ENCODE measurements around the gene RUNX2. TPM values are rescaled to one million over a fixed set of nuclear protein-coding genes. Genes with fewer than 3 reads are reported as not detected.
A peak's percentile ranks its signal among the peaks of the same experiment; 100 is the strongest.

Gene RUNX2
- total and polyA plus RNA-seq, 2 experiments from 2014 or later = 4.4 to 5.2 TPM

DNA sequence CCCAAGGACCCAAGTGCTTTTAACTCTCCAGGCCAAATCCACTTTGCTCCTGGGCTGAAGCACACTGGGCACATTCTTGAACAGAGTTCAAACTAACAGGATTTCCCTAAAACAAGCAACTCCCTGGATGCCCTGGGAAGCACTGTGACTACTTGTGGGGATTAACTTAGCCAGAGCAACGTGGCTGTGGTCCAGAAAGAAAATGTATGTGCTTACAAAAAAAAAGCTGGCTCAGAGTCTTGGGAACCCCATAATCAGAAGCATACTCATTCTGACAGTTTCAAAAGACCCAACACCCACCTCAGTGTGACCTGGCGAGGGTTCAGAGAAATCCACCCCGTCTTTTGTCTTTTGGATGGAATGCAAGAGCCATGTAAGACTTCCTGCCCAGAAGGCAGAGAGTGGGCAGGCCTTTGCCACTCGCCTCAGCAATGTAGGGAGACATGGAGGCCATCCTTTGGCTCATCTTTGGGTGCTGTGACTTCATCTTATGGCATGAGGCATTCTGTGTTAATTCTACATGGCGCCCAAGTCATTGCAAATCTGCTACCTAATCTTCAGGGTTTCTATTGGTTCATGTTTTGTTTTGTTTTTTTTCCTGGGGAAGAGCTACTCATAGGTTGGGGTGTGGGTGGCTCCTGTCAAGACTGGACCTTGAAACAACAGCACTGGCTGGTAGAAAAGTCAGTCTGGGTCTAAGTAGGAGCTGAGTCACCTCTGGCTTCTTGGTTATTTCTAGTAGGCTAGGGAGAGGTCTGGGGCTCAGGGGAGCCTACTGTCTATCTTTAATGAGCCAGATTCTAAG is 298.2 kb downstream of the RUNX2 start:
- peak; percentile 94 for DNase-seq
- Histone ChIP-seq H4K20me1 (ENCODE audit: insufficient read depth) (no peaks in the 10 kb centered on the region), H3K4me3 (no peak overlapping the region), H3K9ac (peak overlapping the region; percentile 65), H3K9me3 (ENCODE audit: low read depth) (no peaks in the 10 kb centered on the region), H3K4me1 (ENCODE audit: insufficient read depth) (peaks cover 45% of the 10 kb centered on the region), H3K27ac (peak overlapping the region; percentile 91), H3K36me3 (ENCODE audit: low read depth) (no peaks in the 10 kb centered on the region), H3K27me3 (replicated peaks; ENCODE audit: insufficient read depth) (no peaks in the 10 kb centered on the region), H3K9me2 (ENCODE audit: insufficient read depth) (no peaks in the 10 kb centered on the region), H2AFZ (peak overlapping the region; percentile 46), H3K79me2 (ENCODE audit: insufficient read depth) (no peaks in the 10 kb centered on the region), H3F3A (ENCODE audit: insufficient read depth) (peaks cover 45% of the 10 kb centered on the region), H3K4me2 (ENCODE audit: unreplicated experiment) (peak overlapping the region; percentile 56)
- in situ Hi-C loops (cut with MboI) = no loop called here
- WGBS, 2 experiments (ENCODE audit: low coverage in 1 of 2, low lambda C conversion rate in 2 of 2, missing lambda C conversion rate in 2 of 2) = 0 to 1% methylated on average over 5 of the region's 5 CpGs
- no peak for TF ChIP-seq EZH2 (IDR thresholded peaks at IDR 0.05; ENCODE audit: insufficient read depth, poor library complexity, severe bottlenecking)
- no peak for TF ChIP-seq EZH2phosphoT487 (IDR thresholded peaks at IDR 0.05; ENCODE audit: insufficient read depth, low read depth)

DNA sequence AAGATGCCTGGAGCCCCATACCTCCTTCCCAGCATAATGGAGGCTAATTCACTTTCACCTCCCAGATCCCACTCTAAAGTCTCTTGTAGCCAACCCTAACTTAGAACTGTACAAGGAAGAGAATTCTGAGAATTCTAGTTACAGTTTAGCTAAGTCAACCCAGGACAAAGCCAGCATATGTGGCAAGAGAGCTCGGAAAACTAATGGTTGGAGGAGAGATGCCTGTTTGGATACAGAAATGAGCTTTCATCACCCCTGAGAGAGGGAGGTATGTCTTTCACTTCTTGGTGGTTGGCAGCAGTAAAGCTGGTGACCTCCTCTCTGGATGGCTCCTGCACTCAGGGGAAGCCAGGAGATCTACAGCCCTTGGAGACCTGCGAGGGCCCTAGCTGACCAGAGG is 302.2 kb downstream of the RUNX2 start:
- Histone ChIP-seq H4K20me1 (ENCODE audit: insufficient read depth) (no peaks in the 10 kb centered on the region), H3F3A (ENCODE audit: insufficient read depth) (peaks cover 36% of the 10 kb centered on the region), H3K9me2 (ENCODE audit: insufficient read depth) (no peaks in the 10 kb centered on the region), H2AFZ (peak overlapping the region; percentile 64), H3K27me3 (replicated peaks; ENCODE audit: insufficient read depth) (no peaks in the 10 kb centered on the region), H3K36me3 (ENCODE audit: low read depth) (no peaks in the 10 kb centered on the region), H3K9ac (peak overlapping the region; percentile 17; the same call in 1 of the 2 replicates), H3K4me3 (no peak overlapping the region), H3K9me3 (ENCODE audit: low read depth) (no peaks in the 10 kb centered on the region), H3K4me2 (ENCODE audit: unreplicated experiment) (peak overlapping the region; percentile 32), H3K27ac (peak overlapping the region; percentile 72), H3K4me1 (ENCODE audit: insufficient read depth) (peaks cover 40% of the 10 kb centered on the region), H3K79me2 (ENCODE audit: insufficient read depth) (no peaks in the 10 kb centered on the region)
- in situ Hi-C loops (cut with MboI) = no loop called here
- TF ChIP-seq EZH2phosphoT487 (IDR thresholded peaks at IDR 0.05; ENCODE audit: insufficient read depth, low read depth) (no peak), EZH2 (IDR thresholded peaks at IDR 0.05; ENCODE audit: insufficient read depth, poor library complexity, severe bottlenecking) (no peak)
- DNase-seq = peak; percentile 39
- 31 to 67% methylated on average over 1 to 2 of the region's 2 CpGs for WGBS, 2 experiments (ENCODE audit: low coverage in 1 of 2, low lambda C conversion rate in 2 of 2, missing lambda C conversion rate in 2 of 2)

DNA sequence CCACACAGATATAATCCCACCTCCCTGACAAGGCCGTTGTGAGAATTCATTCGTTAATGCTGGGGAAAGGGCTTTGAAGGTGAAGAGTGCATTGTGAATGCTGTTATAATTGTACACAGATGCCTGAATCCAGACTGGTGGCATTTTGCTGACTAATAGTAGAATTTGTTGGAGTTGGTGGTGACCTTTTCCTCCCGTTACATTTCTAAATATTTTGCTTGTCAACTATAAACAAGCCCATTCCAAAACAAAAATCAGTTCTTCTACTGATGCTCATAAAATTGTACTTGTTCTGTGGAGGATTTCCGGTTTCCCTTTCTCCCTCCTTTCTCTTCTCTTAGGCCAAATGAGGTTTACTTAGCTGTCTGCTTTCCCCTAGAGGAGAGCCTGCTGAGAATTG is 302.7 kb downstream of the RUNX2 start:
- Histone ChIP-seq H3K27ac (peak overlapping the region; percentile 72), H3K4me2 (ENCODE audit: unreplicated experiment) (peak overlapping the region; percentile 32)

DNA sequence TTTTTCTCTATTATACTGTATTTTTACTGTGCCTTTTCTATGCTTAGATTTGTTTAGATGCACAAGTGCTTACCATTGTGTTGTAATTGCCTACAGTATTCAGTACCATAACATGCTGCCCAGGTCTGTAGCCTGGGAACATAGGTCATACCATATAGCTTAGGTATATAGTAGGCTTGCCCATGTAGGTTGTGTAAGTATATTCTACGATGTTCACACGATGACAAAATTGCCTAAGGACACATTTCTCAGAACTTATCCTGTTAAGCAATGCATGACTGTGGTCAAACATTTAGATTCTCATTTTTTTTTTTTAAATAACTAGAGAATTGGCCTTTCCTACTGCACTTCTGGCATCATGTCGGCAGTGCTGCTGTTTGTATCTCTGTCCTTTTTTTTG is 303.3 kb downstream of the RUNX2 start:
- Histone ChIP-seq H3K9me3 (ENCODE audit: low read depth) (no peaks in the 10 kb centered on the region), H2AFZ (no peak overlapping the region), H3K4me1 (ENCODE audit: insufficient read depth) (peaks cover 29% of the 10 kb centered on the region), H3K79me2 (ENCODE audit: insufficient read depth) (no peaks in the 10 kb centered on the region), H3F3A (ENCODE audit: insufficient read depth) (peaks cover 25% of the 10 kb centered on the region), H3K4me2 (ENCODE audit: unreplicated experiment) (peak overlapping the region; percentile 32), H4K20me1 (ENCODE audit: insufficient read depth) (no peaks in the 10 kb centered on the region), H3K9ac (peak overlapping the region; percentile 17; the same call in 1 of the 2 replicates), H3K36me3 (ENCODE audit: low read depth) (no peaks in the 10 kb centered on the region), H3K4me3 (no peak overlapping the region), H3K9me2 (ENCODE audit: insufficient read depth) (no peaks in the 10 kb centered on the region), H3K27ac (peak overlapping the region; percentile 72), H3K27me3 (replicated peaks; ENCODE audit: insufficient read depth) (no peaks in the 10 kb centered on the region)
- peak; percentile 67 for DNase-seq
- in situ Hi-C loops (cut with MboI) = no loop called here
- TF ChIP-seq EZH2phosphoT487 (IDR thresholded peaks at IDR 0.05; ENCODE audit: insufficient read depth, low read depth) = no peak
- TF ChIP-seq EZH2 (IDR thresholded peaks at IDR 0.05; ENCODE audit: insufficient read depth, poor library complexity, severe bottlenecking) = no peak
- WGBS, 2 experiments (ENCODE audit: low coverage in 1 of 2, low lambda C conversion rate in 2 of 2, missing lambda C conversion rate in 2 of 2) = 65 to 74% methylated on average over 3 of the region's 3 CpGs

More for the DNA sequence above, 302.7 kb downstream of the RUNX2 start:
- no peaks in the 10 kb centered on the region for H3K27me3 ChIP-seq (replicated peaks; ENCODE audit: insufficient read depth)
- no peak for TF ChIP-seq EZH2phosphoT487 (IDR thresholded peaks at IDR 0.05; ENCODE audit: insufficient read depth, low read depth)
- no peak for TF ChIP-seq EZH2 (IDR thresholded peaks at IDR 0.05; ENCODE audit: insufficient read depth, poor library complexity, severe bottlenecking)
- no peaks in the 10 kb centered on the region for H3K9me2 ChIP-seq (ENCODE audit: insufficient read depth)
- in situ Hi-C loops (cut with MboI) = no loop called here
- WGBS, 2 experiments (ENCODE audit: low coverage in 1 of 2, low lambda C conversion rate in 2 of 2, missing lambda C conversion rate in 2 of 2) = 19 to 21% methylated on average over 4 of the region's 4 CpGs
- H2AFZ ChIP-seq = peak overlapping the region; percentile 64
- no peaks in the 10 kb centered on the region for H3K36me3 ChIP-seq (ENCODE audit: low read depth)
- H3K9me3 ChIP-seq (ENCODE audit: low read depth) = no peaks in the 10 kb centered on the region
- H3K79me2 ChIP-seq (ENCODE audit: insufficient read depth) = no peaks in the 10 kb centered on the region
- peaks cover 31% of the 10 kb centered on the region for H3F3A ChIP-seq (ENCODE audit: insufficient read depth)
- DNase-seq = peak; percentile 68
- H4K20me1 ChIP-seq (ENCODE audit: insufficient read depth) = no peaks in the 10 kb centered on the region
- peaks cover 35% of the 10 kb centered on the region for H3K4me1 ChIP-seq (ENCODE audit: insufficient read depth)
- H3K9ac ChIP-seq = peak overlapping the region; percentile 17; the same call in 1 of the 2 replicates
- H3K4me3 ChIP-seq = no peak overlapping the region
